K562 (cell line): ENCODE data around the gene SEBOX. TPM values are rescaled to one million over a fixed set of nuclear protein-coding genes. Genes with fewer than 3 reads are reported as not detected.

Experiments
- ATAC-seq: fragments of 200-7000 bp; cut with Tn5 transposase; 3 replicates; pipeline ENCODE4 v1.9.1; 2020; ENCODE audit warnings: moderate library complexity
- BruUV-seq: library from RNA; stranded (reverse); fragments of 400-500 nt; replicated peaks from 2 replicates; lab custom pipeline; 2021; lab: Mats Ljungman, UMichigan
- CTCF ChIA-PET: fragments of 300-600 bp; formaldehyde crosslinking; extraction: SDS; loops from one replicate; lab custom pipeline; 2021; ENCODE audit warnings: low intra/inter-chr PET ratio; lab: Yijun Ruan, JAX
- POLR2A ChIA-PET: fragments of 300-600, 350-650 bp; sonication (Branson Sonifier 250); formaldehyde crosslinking; extraction: SDS; loops from one replicate; lab custom pipeline; 2021; ENCODE audit warnings: antibody characterized with exemption, inconsistent platforms; lab: Yijun Ruan, JAX
- DNase-seq, 4 experiments: peaks; one replicate each; pipeline versions ENCODE4 v3.0.0 to v3.0.0-alpha.2; 2011 to 2018; ENCODE audit warnings: low spot score in 3 of 4, mixed read lengths in 3 of 4; ENCODE audit errors: extremely low read depth in 1 of 4
- FAIRE-seq: peaks from 2 replicates; lab custom pipeline; 2011; peaks lifted over from hg19 to GRCh38; lab: Jason Lieb, UNC
- H2AFZ ChIP-seq: 2 replicates; pipeline ENCODE4 v1.6.0; 2011; ENCODE audit warnings: low read depth, low read length, control low read depth, inconsistent platforms
- H3K27ac ChIP-seq: fragments of 200-600 bp; 3 replicates; pipeline ENCODE4 v1.8.0; 2011; ENCODE audit warnings: low read depth, mild to moderate bottlenecking, control low read depth, inconsistent platforms, low read length, moderate library complexity, mixed read lengths; ENCODE audit errors: extremely low read depth
- H3K27me3 ChIP-seq, 2 experiments: fragments of 300-600 bp in 1 of 2; 2 replicates in 1 of 2; 3 replicates in 1 of 2; pipeline versions ENCODE4 v1.6.0 to v1.8.0; 2011; ENCODE audit warnings: inconsistent platforms in 2 of 2, low read length in 2 of 2, mild to moderate bottlenecking in 1 of 2, mixed read lengths in 1 of 2, moderate library complexity in 1 of 2; ENCODE audit not compliant: control insufficient read depth in 2 of 2, insufficient read depth in 2 of 2
- H3K36me3 ChIP-seq: fragments of 300-600 bp; 3 replicates; pipeline ENCODE4 v1.8.0; 2011; ENCODE audit warnings: mild to moderate bottlenecking, low read length, inconsistent platforms; ENCODE audit not compliant: control insufficient read depth, insufficient read depth
- H3K4me1 ChIP-seq, 2 experiments: fragments of 200-600 bp in 1 of 2; replicated peaks in 1 of 2; 2 replicates in 1 of 2; 3 replicates in 1 of 2; pipeline versions ENCODE4 v1.5.1 to v1.8.0; 2011; ENCODE audit warnings: inconsistent platforms in 2 of 2, low read length in 2 of 2, mild to moderate bottlenecking in 1 of 2, mixed read lengths in 1 of 2, moderate library complexity in 1 of 2; ENCODE audit not compliant: control insufficient read depth in 2 of 2, insufficient read depth in 2 of 2
- H3K4me2 ChIP-seq: 2 replicates; pipeline ENCODE4 v1.6.1; 2011; ENCODE audit warnings: low read length, control low read depth, inconsistent platforms, mixed read lengths; ENCODE audit not compliant: insufficient read depth
- H3K4me3 ChIP-seq: fragments of 200-600 bp; sonication (generic), shearing (Covaris generic); 2 replicates; pipeline ENCODE4 v1.5.1; 2016; ENCODE audit warnings: control low read depth, inconsistent platforms
- H3K79me2 ChIP-seq: fragments of 200-600 bp; 3 replicates; pipeline ENCODE4 v1.8.0; 2011; ENCODE audit warnings: low read length, inconsistent platforms; ENCODE audit not compliant: control insufficient read depth, insufficient read depth
- H3K9ac ChIP-seq, 2 experiments: 2 replicates each; pipeline versions ENCODE4 v1.6.0 to v1.6.1; 2011; ENCODE audit warnings: low read depth in 2 of 2, low read length in 2 of 2, control low read depth in 1 of 2, inconsistent platforms in 1 of 2, mild to moderate bottlenecking in 1 of 2, mixed read lengths in 1 of 2; ENCODE audit not compliant: insufficient read depth in 1 of 2
- H3K9me1 ChIP-seq: one replicate; pipeline ENCODE4 v1.6.0; 2011; ENCODE audit warnings: inconsistent platforms, mild to moderate bottlenecking, low read length, moderate library complexity; ENCODE audit not compliant: control insufficient read depth, insufficient read depth
- H3K9me3 ChIP-seq: replicated peaks from 2 replicates; pipeline ENCODE4 v1.5.1; 2011; ENCODE audit warnings: low read depth, low read length, inconsistent platforms; ENCODE audit not compliant: control insufficient read depth, insufficient read depth
- H4K20me1 ChIP-seq: replicated peaks from 2 replicates; pipeline ENCODE4 v1.6.1; 2011; ENCODE audit warnings: low read length, inconsistent platforms, mixed read lengths; ENCODE audit not compliant: control insufficient read depth, insufficient read depth
- ARID1B ChIP-seq: fragments of 450-650 bp; IDR thresholded peaks from 2 replicates; pipeline ENCODE4 v1.6.1; 2016; ENCODE audit warnings: antibody characterized with exemption, mild to moderate bottlenecking, inconsistent platforms
- BCOR ChIP-seq: fragments of 450-650 bp; IDR thresholded peaks from 2 replicates; pipeline ENCODE4 v1.6.1; 2016
- EP400 ChIP-seq: fragments of 450-650 bp; IDR thresholded peaks from 2 replicates; pipeline ENCODE4 v1.6.1; 2017; ENCODE audit warnings: antibody characterized with exemption, mild to moderate bottlenecking, moderate library complexity
- GABPB2 ChIP-seq: fragments of 250-450 bp; sonication (Bioruptor Pico); conservative IDR thresholded peaks from 2 replicates; pipeline ENCODE4 v1.5.1; 2021; ENCODE audit warnings: mild to moderate bottlenecking
- HMGN3 ChIP-seq: IDR thresholded peaks from 2 replicates; pipeline ENCODE4 v1.6.1; 2011; ENCODE audit warnings: borderline replicate concordance, low read depth, mild to moderate bottlenecking, mixed read lengths, low read length; ENCODE audit not compliant: insufficient read length; ENCODE audit errors: extremely low read depth
- RBM34 ChIP-seq: fragments of 200-400 bp; formaldehyde crosslinking; IDR thresholded peaks from 2 replicates; pipeline ENCODE4 v1.6.1; 2018; ENCODE audit warnings: low read length, borderline replicate concordance; ENCODE audit not compliant: insufficient read depth
- TARDBP ChIP-seq: fragments of 450-650 bp; IDR thresholded peaks from 2 replicates; pipeline ENCODE4 v1.6.1; 2016
- U2AF1 ChIP-seq: fragments of 200-400 bp; formaldehyde crosslinking; optimal IDR thresholded peaks from 2 replicates; pipeline ENCODE3; 2017; ENCODE audit warnings: mild to moderate bottlenecking, low read depth, low read length, moderate library complexity
- ZC3H8 ChIP-seq: fragments of 450-650 bp; IDR thresholded peaks from 2 replicates; pipeline ENCODE4 v1.6.1; 2017
- ZNF583 ChIP-seq: fragments of 250-450 bp; sonication (Bioruptor Pico); IDR thresholded peaks from 2 replicates; pipeline ENCODE4 v1.4.0; 2020
- ZNF717 ChIP-seq: fragments of 250-450 bp; sonication (Bioruptor Pico); IDR thresholded peaks from 2 replicates; pipeline ENCODE4 v1.5.0; 2021
- ZZZ3 ChIP-seq: fragments of 450-650 bp; IDR thresholded peaks from 2 replicates; pipeline ENCODE4 v1.6.1; 2016; ENCODE audit warnings: antibody characterized with exemption, mild to moderate bottlenecking, moderate library complexity
- WGBS: fragments of 100-300 bp; shearing (Covaris generic); methylation state at CpG from one replicate; pipeline ENCODE4 v1.1.6; 2016; ENCODE audit warnings: low coverage, mixed read lengths; ENCODE audit not compliant: insufficient coverage; ENCODE audit errors: missing lambda C conversion rate; 5-methylcytosine and 5-hydroxymethylcytosine counted together
- in situ Hi-C: fragments of 300-500 bp; cut with MboI; formaldehyde crosslinking; loops from 4 replicates; pipeline ENCODE4 v1.15.0; 2018; ENCODE audit warnings: inconsistent platforms, mixed read lengths
- intact Hi-C: fragments of 100-400 bp; cut with micrococcal nuclease; formaldehyde crosslinking; loops from 2 replicates; pipeline ENCODE4 v1.14.2; 2022
- polyA plus RNA-seq, 8 experiments: library from polyadenylated mRNA; depleted of rRNA in 4 of 8; stranded (reverse) in 5 of 8; unstranded in 3 of 8; fragments of >200 nt; fragmentation: Nextera tagmentation in 2 of 8; fragmentation: Illumina TruSeq in 1 of 8; extraction: Ambion mirVana in 2 of 8; extraction: Trizol in 1 of 8; gene quantifications; 2 replicates each; pipeline versions ENCODE4 v1.2.1 to v1.2.3, GENCODE V29; 2011 to 2014; ENCODE audit warnings: inconsistent platforms in 1 of 8, missing spikeins in 1 of 8
- total RNA-seq, 7 experiments: library from RNA; depleted of rRNA in 6 of 7; stranded (reverse); fragments of >200 nt in 6 of 7; fragmentation: Illumina TruSeq in 2 of 7; extraction: Trizol in 2 of 7; gene quantifications; 2 replicates each; pipeline versions ENCODE4 v1.2.1 to v1.2.3, GENCODE V29; 2011 to 2021; ENCODE audit warnings: low replicate concordance in 1 of 7
- TF ChIP-seq, protein P1 (sequence below): fragments of 250-450 bp; sonication (Bioruptor Pico); IDR thresholded peaks from 2 replicates; pipeline ENCODE4 v1.4.0; 2020; ENCODE audit warnings: mild to moderate bottlenecking, moderate library complexity
- TF ChIP-seq, protein P2 (sequence below): fragments of 250-450 bp; sonication (Bioruptor Pico); IDR thresholded peaks from 2 replicates; pipeline ENCODE4 v1.5.0; 2021; ENCODE audit warnings: mild to moderate bottlenecking, moderate library complexity

Gene SEBOX
- total and polyA plus RNA-seq, 9 of the 15 experiments (the other 6 are each of a cell fraction or from before 2014, with no cell fraction given), result not detected

DNA sequence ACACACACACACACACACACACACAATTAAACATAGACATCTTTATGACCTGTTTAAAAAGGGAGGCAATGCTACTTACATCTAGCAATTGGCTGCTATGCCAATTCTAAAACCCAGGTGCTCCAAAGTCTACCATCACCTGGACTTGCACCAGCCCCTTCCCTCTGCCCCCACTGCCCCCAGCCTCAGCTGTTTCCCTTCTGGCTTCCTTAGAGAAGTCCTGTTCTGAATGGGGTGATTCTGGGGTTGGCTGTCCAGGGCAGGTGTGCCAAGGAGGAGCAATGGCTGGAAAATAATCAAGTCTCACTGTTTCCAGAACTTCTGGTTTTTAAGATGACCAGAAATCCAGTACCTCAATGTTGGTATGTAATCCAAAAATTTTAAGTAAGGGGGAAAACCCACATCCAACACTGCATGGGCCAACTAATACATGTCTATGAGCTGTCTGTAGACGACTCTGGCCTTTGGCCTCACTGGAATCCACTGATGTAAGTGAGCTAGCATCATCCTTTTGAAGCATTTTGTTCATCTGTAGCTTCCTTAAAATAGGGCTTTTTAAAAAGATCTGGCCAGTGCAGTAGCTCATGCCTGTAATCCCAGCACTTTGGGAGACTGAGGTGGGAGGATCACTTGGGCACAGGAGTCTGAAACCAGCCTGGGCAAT lies 31.8 kb downstream of the SEBOX start (continued):
- TF ChIP-seq, protein P1, sequence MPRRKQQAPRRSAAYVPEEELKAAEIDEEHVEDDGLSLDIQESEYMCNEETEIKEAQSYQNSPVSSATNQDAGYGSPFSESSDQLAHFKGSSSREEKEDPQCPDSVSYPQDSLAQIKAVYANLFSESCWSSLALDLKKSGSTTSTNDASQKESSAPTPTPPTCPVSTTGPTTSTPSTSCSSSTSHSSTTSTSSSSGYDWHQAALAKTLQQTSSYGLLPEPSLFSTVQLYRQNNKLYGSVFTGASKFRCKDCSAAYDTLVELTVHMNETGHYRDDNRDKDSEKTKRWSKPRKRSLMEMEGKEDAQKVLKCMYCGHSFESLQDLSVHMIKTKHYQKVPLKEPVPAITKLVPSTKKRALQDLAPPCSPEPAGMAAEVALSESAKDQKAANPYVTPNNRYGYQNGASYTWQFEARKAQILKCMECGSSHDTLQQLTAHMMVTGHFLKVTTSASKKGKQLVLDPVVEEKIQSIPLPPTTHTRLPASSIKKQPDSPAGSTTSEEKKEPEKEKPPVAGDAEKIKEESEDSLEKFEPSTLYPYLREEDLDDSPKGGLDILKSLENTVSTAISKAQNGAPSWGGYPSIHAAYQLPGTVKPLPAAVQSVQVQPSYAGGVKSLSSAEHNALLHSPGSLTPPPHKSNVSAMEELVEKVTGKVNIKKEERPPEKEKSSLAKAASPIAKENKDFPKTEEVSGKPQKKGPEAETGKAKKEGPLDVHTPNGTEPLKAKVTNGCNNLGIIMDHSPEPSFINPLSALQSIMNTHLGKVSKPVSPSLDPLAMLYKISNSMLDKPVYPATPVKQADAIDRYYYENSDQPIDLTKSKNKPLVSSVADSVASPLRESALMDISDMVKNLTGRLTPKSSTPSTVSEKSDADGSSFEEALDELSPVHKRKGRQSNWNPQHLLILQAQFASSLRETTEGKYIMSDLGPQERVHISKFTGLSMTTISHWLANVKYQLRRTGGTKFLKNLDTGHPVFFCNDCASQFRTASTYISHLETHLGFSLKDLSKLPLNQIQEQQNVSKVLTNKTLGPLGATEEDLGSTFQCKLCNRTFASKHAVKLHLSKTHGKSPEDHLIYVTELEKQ (CRISPR knock-in tag), result no peak
- no peak for TF ChIP-seq HMGN3
- TF ChIP-seq EP400, result no peak

GRCh38 chr17:28331891-28332420 lies 33.0 kb downstream of the SEBOX start:
- Histone ChIP-seq H3K79me2 (peaks cover 26% of the 10 kb centered on the region), H3K4me3 (no peak overlapping the region), H4K20me1 (peaks cover 14% of the 10 kb centered on the region), H3K9me1 (no peaks in the 10 kb centered on the region), H3K27ac (no peak overlapping the region), H3K9me3 (no peaks in the 10 kb centered on the region), H3K9ac (no peak overlapping the region), H2AFZ (no peak overlapping the region), H3K4me2 (no peak overlapping the region), H3K27me3 (no peaks in the 10 kb centered on the region), H3K36me3 (peaks cover 40% of the 10 kb centered on the region), H3K4me1 (peaks cover 16 to 17% of the 10 kb centered on the region in 2 experiments; a peak in 4 of 5 replicates)
- BruUV-seq, result no TSS peak
- POLR2A ChIA-PET, result interaction anchor here (0.7 to 6.5 kb wide), 5 partner anchors 10 to 41 kb away, joined by 3 to 62 read pairs (median 3); partner anchors contain the start of genes POLDIP2 and TMEM97
- no peak for DNase-seq
- ATAC-seq, result no peak
- FAIRE-seq, result no peak
- in situ Hi-C loops, result no loop called here
- CTCF ChIA-PET, result no interaction called here
- 49% methylated on average over 6 of the region's 6 CpGs for WGBS
- intact Hi-C loops, result no loop called here
- TF ChIP-seq ZNF583 (CRISPR knock-in tag) (no peak), ZNF717 (CRISPR knock-in tag) (no peak), GABPB2 (CRISPR knock-in tag) (no peak), ZZZ3 (no peak), ZC3H8 (no peak), U2AF1 (no peak), BCOR (no peak), TARDBP (no peak), RBM34 (no peak), ARID1B (no peak)
- TF ChIP-seq, protein P2, sequence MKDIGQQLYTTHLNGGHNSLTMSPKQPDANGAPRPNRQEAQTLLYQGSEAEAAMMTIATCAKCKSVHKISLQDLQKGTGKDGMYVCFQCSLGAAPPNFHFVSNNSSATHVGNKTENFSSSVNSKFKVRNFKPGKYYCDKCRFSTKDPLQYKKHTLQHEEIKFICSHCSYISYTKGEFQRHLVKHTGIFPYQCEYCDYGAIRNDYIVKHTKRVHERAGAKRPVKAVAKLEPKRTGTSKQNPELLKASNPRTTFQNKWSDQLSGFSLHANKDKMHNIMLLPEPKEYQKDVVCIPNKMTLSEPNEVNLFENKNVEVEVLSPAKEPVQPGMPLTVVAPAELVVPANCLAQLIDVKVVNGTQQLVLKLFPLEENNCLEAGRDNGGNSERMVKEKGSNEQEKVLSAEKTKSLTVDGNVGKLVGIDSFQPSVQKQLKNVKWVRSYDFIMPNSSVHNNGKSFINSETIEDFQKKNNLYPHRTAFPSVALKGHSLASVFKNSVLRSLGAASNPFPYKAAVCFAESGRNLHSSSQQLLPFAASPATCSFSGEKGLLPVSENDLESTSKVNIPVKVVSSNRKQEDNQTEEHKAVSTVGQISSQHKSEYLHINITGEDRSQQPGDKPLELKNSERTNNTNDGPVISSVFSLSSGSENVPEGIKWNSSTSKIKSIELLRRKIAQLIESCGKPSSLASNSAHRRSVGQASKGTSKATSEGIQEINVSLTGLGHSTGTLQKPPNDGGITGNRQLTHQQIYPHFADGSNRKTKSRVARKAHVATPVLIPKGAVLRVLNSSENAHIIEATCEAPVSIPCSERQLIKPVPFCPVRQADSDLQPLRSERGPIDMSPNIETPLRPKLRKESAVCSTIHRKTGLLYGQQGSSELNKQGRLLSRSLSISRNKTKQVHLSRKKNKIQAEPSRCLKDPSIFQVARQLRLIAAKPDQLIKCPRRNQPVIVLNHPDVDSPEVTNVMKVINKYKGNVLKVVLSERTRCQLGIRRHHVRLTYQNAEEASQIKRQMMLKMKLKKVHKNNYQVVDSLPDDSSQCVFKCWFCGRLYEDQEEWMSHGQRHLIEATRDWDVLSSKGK (CRISPR knock-in tag), result no peak
